HCT116 (cell line): Measurements from ENCODE around the gene RIPOR3. TPM values are rescaled to one million over a fixed set of nuclear protein-coding genes. Genes with fewer than 3 reads are reported as not detected.

Experiments used
- ATAC-seq: fragments of 200-7000 bp; cut with Tn5 transposase; 2 replicates; pipeline ENCODE4 v1.9.1; 2020; ENCODE audit warnings: mild to moderate bottlenecking, moderate library complexity
- BruUV-seq: library from RNA; stranded (reverse); fragments of 400-500 nt; replicated peaks from 2 replicates; lab custom pipeline; 2021; lab: Mats Ljungman, UMichigan
- CTCF ChIA-PET: fragments of 300-600 bp; sonication (Branson Sonifier 250); formaldehyde crosslinking; loops from one replicate; lab custom pipeline; 2021; ENCODE audit warnings: antibody characterized with exemption; lab: Charles Lee
- POLR2A ChIA-PET: fragments of 300-600, 350-600 bp; sonication (Branson Sonifier 250); formaldehyde crosslinking; loops from one replicate; lab custom pipeline; 2021; ENCODE audit warnings: antibody characterized with exemption; lab: Charles Lee
- RAD21 ChIA-PET, 2 experiments: fragments of 300-600 bp; sonication (Branson Sonifier 250); formaldehyde crosslinking; loops; one replicate each; lab custom pipeline; 2023; ENCODE audit warnings: low total read pairs in 2 of 2; ENCODE audit not compliant: uncharacterized antibody in 2 of 2, unreplicated experiment in 2 of 2, low non-redundant PET in 1 of 2; lab: Charles Lee
- DNase-seq: peaks from one replicate; pipeline ENCODE4 v3.0.0-alpha.2; 2010; ENCODE audit warnings: low read depth, low spot score
- H2AFZ ChIP-seq: fragments of 200-600 bp; shearing (Covaris generic), sonication (generic); 2 replicates; pipeline ENCODE4 v1.6.1; 2017; ENCODE audit warnings: low read depth, mixed run types, mixed read lengths, antibody characterized with exemption, low read length; ENCODE audit not compliant: poor library complexity, severe bottlenecking
- H3K27ac ChIP-seq: 2 replicates; pipeline ENCODE4 v1.5.1; 2012; ENCODE audit warnings: low read depth, low read length
- H3K27me3 ChIP-seq: fragments of 200-600 bp; sonication (generic); 2 replicates; pipeline ENCODE4 v1.6.1; 2016; ENCODE audit warnings: mixed run types, low read length, mixed read lengths; ENCODE audit not compliant: insufficient read depth
- H3K36me3 ChIP-seq, 2 experiments: fragments of 200-500 bp in 1 of 2; fragments of 200-600 bp in 1 of 2; sonication (Bioruptor generic) in 1 of 2; sonication (generic) in 1 of 2; 2 replicates each; pipeline versions ENCODE4 v1.5.1 to v1.6.1; 2014 to 2016; ENCODE audit warnings: low read length in 2 of 2, inconsistent platforms in 1 of 2, mixed read lengths in 1 of 2, mixed run types in 1 of 2; ENCODE audit not compliant: insufficient read depth in 2 of 2, control insufficient read depth in 1 of 2
- H3K4me1 ChIP-seq, 2 experiments: fragments of 200-600 bp in 1 of 2; sonication (generic) in 1 of 2; 2 replicates each; pipeline versions ENCODE4 v1.5.1 to v1.6.1; 2012 to 2017; ENCODE audit warnings: low read length in 2 of 2, inconsistent platforms in 1 of 2, mild to moderate bottlenecking in 1 of 2, mixed read lengths in 1 of 2, mixed run types in 1 of 2, moderate library complexity in 1 of 2; ENCODE audit not compliant: insufficient read depth in 2 of 2, control insufficient read depth in 1 of 2
- H3K4me2 ChIP-seq: fragments of 200-600 bp; sonication (generic); 2 replicates; pipeline ENCODE4 v1.6.1; 2017; ENCODE audit warnings: mixed run types, low read length, mixed read lengths
- H3K4me3 ChIP-seq, 2 experiments: fragments of 200-600 bp in 1 of 2; sonication (generic) in 1 of 2; replicated peaks in 1 of 2; 2 replicates each; pipeline ENCODE4 v1.5.1; 2011 to 2016; ENCODE audit warnings: low read length in 2 of 2, control low read depth in 1 of 2, low read depth in 1 of 2, mild to moderate bottlenecking in 1 of 2, mixed read lengths in 1 of 2, mixed run types in 1 of 2
- H3K79me2 ChIP-seq: fragments of 200-600 bp; sonication (generic); 2 replicates; pipeline ENCODE4 v1.6.1; 2017; ENCODE audit warnings: mild to moderate bottlenecking, mixed run types, low read length, moderate library complexity, mixed read lengths; ENCODE audit not compliant: insufficient read depth
- H3K9ac ChIP-seq: fragments of 200-600 bp; sonication (generic); 2 replicates; pipeline ENCODE4 v1.6.1; 2016; ENCODE audit warnings: low read length, mixed read lengths
- H3K9me2 ChIP-seq: fragments of 200-600 bp; sonication (generic), shearing (Covaris generic); 2 replicates; pipeline ENCODE4 v1.6.1; 2017; ENCODE audit warnings: mixed run types, mild to moderate bottlenecking, moderate library complexity; ENCODE audit not compliant: insufficient read depth
- H3K9me3 ChIP-seq, 2 experiments: fragments of 200-500 bp in 1 of 2; fragments of 200-600 bp in 1 of 2; sonication (Bioruptor generic) in 1 of 2; sonication (generic) in 1 of 2; 2 replicates each; pipeline ENCODE4 v1.6.1; 2014 to 2017; ENCODE audit warnings: low read length in 2 of 2, mixed read lengths in 2 of 2, inconsistent platforms in 1 of 2, low read depth in 1 of 2, mild to moderate bottlenecking in 1 of 2, mixed run types in 1 of 2, moderate library complexity in 1 of 2; ENCODE audit not compliant: control insufficient read depth in 1 of 2, insufficient read depth in 1 of 2
- H4K20me1 ChIP-seq: fragments of 200-600 bp; sonication (generic), shearing (Covaris generic); 2 replicates; pipeline ENCODE4 v1.6.1; 2017; ENCODE audit warnings: mixed run types, mild to moderate bottlenecking, moderate library complexity; ENCODE audit not compliant: insufficient read depth
- ELF1 ChIP-seq: IDR thresholded peaks from 2 replicates; pipeline ENCODE4 v1.6.1; 2012; ENCODE audit warnings: low read depth, borderline replicate concordance
- FOSL1 ChIP-seq: IDR thresholded peaks from 2 replicates; pipeline ENCODE4 v1.6.1; 2012; ENCODE audit warnings: low read depth
- SIN3A ChIP-seq: IDR thresholded peaks from 2 replicates; pipeline ENCODE4 v1.6.1; 2012; ENCODE audit warnings: low read depth
- SP1 ChIP-seq: IDR thresholded peaks from 2 replicates; pipeline ENCODE4 v1.6.1; 2012; ENCODE audit warnings: low read depth
- SRF ChIP-seq: IDR thresholded peaks from 2 replicates; pipeline ENCODE4 v1.6.1; 2012; ENCODE audit warnings: low read depth
- YY1 ChIP-seq: IDR thresholded peaks from 2 replicates; pipeline ENCODE4 v1.6.1; 2011; ENCODE audit warnings: low read length, low read depth, moderate library complexity, mild to moderate bottlenecking; ENCODE audit not compliant: insufficient replicate concordance; ENCODE audit errors: extremely low read depth
- ZNF274 ChIP-seq: fragments of 200-500 bp; sonication (Bioruptor generic); IDR thresholded peaks from 2 replicates; pipeline ENCODE4 v1.6.1; 2014; ENCODE audit warnings: mild to moderate bottlenecking, low read depth, low read length, inconsistent platforms
- intact Hi-C: fragments of 100-400 bp; cut with micrococcal nuclease; formaldehyde crosslinking; loops from 2 replicates; pipeline ENCODE4 v1.10.0; 2022
- total RNA-seq: library from RNA; stranded (reverse); gene quantifications from one replicate; pipeline ENCODE4 v1.2.1, GENCODE V29; 2021; ENCODE audit not compliant: unreplicated experiment
- TF ChIP-seq, protein P1 (sequence below), 3 experiments: fragments of 200-600 bp in 1 of 3; sonication (generic) in 1 of 3; IDR thresholded peaks in 2 of 3; conservative IDR thresholded peaks in 1 of 3; 2 replicates each; pipeline ENCODE4 v1.5.1; 2012 to 2017; ENCODE audit warnings: low read depth in 2 of 3, low read length in 2 of 3, antibody characterized with exemption in 1 of 3, borderline replicate concordance in 1 of 3, control low read depth in 1 of 3, mild to moderate bottlenecking in 1 of 3, mixed read lengths in 1 of 3, mixed run types in 1 of 3, moderate library complexity in 1 of 3; ENCODE audit not compliant: insufficient read depth in 1 of 3

Gene RIPOR3
- total RNA-seq, 1 experiment from 2014 or later = 0.22 TPM

GRCh38 chr20:50538276-50538675 lies 153.1 kb downstream of the RIPOR3 start:
- H3K27ac ChIP-seq = peak overlapping the region; percentile 93; the same call in 1 of the 2 replicates
- H2AFZ ChIP-seq = no peak overlapping the region
- peak overlapping the region; percentile 63 for H3K9ac ChIP-seq
- DNase-seq (no peak), ATAC-seq (no peak)
- peak overlapping the region; percentile 84 for H3K4me2 ChIP-seq
- no peaks in the 10 kb centered on the region for H3K36me3 ChIP-seq
- intact Hi-C loops = no loop called here
- H3K9me2 ChIP-seq = no peaks in the 10 kb centered on the region
- H3K79me2 ChIP-seq = peaks cover 87% of the 10 kb centered on the region
- H4K20me1 ChIP-seq = no peaks in the 10 kb centered on the region
- RAD21 ChIA-PET = no interaction called here
- TF ChIP-seq ELF1 (no peak), SP1 (no peak), SRF (no peak), SIN3A (no peak), YY1 (no peak), ZNF274 (no peak), FOSL1 (no peak)
- TF ChIP-seq, protein P1, sequence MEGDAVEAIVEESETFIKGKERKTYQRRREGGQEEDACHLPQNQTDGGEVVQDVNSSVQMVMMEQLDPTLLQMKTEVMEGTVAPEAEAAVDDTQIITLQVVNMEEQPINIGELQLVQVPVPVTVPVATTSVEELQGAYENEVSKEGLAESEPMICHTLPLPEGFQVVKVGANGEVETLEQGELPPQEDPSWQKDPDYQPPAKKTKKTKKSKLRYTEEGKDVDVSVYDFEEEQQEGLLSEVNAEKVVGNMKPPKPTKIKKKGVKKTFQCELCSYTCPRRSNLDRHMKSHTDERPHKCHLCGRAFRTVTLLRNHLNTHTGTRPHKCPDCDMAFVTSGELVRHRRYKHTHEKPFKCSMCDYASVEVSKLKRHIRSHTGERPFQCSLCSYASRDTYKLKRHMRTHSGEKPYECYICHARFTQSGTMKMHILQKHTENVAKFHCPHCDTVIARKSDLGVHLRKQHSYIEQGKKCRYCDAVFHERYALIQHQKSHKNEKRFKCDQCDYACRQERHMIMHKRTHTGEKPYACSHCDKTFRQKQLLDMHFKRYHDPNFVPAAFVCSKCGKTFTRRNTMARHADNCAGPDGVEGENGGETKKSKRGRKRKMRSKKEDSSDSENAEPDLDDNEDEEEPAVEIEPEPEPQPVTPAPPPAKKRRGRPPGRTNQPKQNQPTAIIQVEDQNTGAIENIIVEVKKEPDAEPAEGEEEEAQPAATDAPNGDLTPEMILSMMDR (IDR thresholded peaks at IDR 0.05 in 2 of 3, conservative IDR thresholded peaks at IDR 0.05 in 1 of 3; ENCODE audit: borderline replicate concordance in 1 of 3, insufficient read depth in 1 of 3, low read depth in 2 of 3, low read length in 2 of 3) = no peak
- POLR2A ChIA-PET = no interaction called here
- H3K4me3 ChIP-seq = no peak overlapping the region
- no TSS peak for BruUV-seq
- no peaks in the 10 kb centered on the region for H3K9me3 ChIP-seq
- H3K4me1 ChIP-seq = peaks cover 90 to 99% of the 10 kb centered on the region in 2 experiments
- CTCF ChIA-PET = interaction anchor here (0.7 to 1.4 kb wide), 2 partner anchors 54 to 60 kb away, joined by 3 to 7 read pairs; no protein-coding TSS in a partner anchor
- no peaks in the 10 kb centered on the region for H3K27me3 ChIP-seq
